Tibial nerve (tissue), 4 donors: Measurements from ENCODE around the gene SLC5A7. TPM values are rescaled to one million over a fixed set of nuclear protein-coding genes. Genes with fewer than 3 reads are reported as not detected.

Experiments used
- DNase-seq, 2 donors: peaks; one replicate each; pipeline ENCODE4 v3.0.0-alpha.2; 2019; ENCODE audit warnings: low spot score in 2 of 2
- H3K27ac ChIP-seq, 4 donors: fragments of 200-600 bp; sonication (generic) in 3 of 4; one replicate each; pipeline ENCODE4 v1.5.1; 2017 to 2019; ENCODE audit warnings: mild to moderate bottlenecking in 1 of 4
- H3K27me3 ChIP-seq, 2 donors: fragments of 200-600 bp; sonication (generic) in 1 of 2; one replicate each; pipeline versions ENCODE4 v1.5.1 to v1.6.0; 2017 to 2019
- H3K36me3 ChIP-seq, 3 donors: fragments of 200-600 bp; sonication (generic); one replicate each; pipeline ENCODE4 v1.5.1; 2018 to 2019
- H3K4me1 ChIP-seq, 4 donors: fragments of 200-600 bp; sonication (generic) in 3 of 4; one replicate each; pipeline ENCODE4 v1.5.1; 2017 to 2019
- H3K4me3 ChIP-seq, 4 donors: fragments of 200-600 bp; sonication (generic) in 3 of 4; one replicate each; pipeline ENCODE4 v1.5.1; 2017 to 2019; ENCODE audit warnings: mild to moderate bottlenecking in 1 of 4, moderate library complexity in 1 of 4
- H3K9me3 ChIP-seq, 4 donors: fragments of 200-600 bp; sonication (generic) in 3 of 4; one replicate each; pipeline ENCODE4 v1.5.1; 2017 to 2019
- CTCF ChIP-seq, 5 experiments: fragments of 200-600 bp in 3 of 5; fragments of 450-650 bp in 2 of 5; sonication (generic) in 3 of 5; IDR thresholded peaks; one replicate each; pipeline ENCODE4 v1.5.1; 2016 to 2019; ENCODE audit warnings: antibody characterized with exemption in 5 of 5, mild to moderate bottlenecking in 3 of 5, moderate library complexity in 2 of 5
- EP300 ChIP-seq, 2 donors: sonication (generic); formaldehyde crosslinking; IDR thresholded peaks; one replicate each; pipeline ENCODE4 v1.6.1; 2017; ENCODE audit warnings: antibody characterized with exemption in 2 of 2, mild to moderate bottlenecking in 1 of 2
- POLR2A ChIP-seq, 2 donors: fragments of 450-650 bp; IDR thresholded peaks; one replicate each; pipeline ENCODE4 v1.6.1; 2017; ENCODE audit warnings: antibody characterized with exemption in 2 of 2, mild to moderate bottlenecking in 2 of 2, moderate library complexity in 2 of 2
- WGBS, 2 donors: methylation state at CpG; one replicate each; pipeline ENCODE4 v1.1.5; 2018; 5-methylcytosine and 5-hydroxymethylcytosine counted together
- total RNA-seq, 4 donors: library from RNA; depleted of rRNA; stranded (reverse); fragments of >200 nt; gene quantifications; one replicate each; pipeline ENCODE4 v1.1.0, GENCODE V29; 2016

Gene SLC5A7
- total RNA-seq, 4 donors from 2014 or later, result 0.87 TPM; not detected in 3

DNA sequence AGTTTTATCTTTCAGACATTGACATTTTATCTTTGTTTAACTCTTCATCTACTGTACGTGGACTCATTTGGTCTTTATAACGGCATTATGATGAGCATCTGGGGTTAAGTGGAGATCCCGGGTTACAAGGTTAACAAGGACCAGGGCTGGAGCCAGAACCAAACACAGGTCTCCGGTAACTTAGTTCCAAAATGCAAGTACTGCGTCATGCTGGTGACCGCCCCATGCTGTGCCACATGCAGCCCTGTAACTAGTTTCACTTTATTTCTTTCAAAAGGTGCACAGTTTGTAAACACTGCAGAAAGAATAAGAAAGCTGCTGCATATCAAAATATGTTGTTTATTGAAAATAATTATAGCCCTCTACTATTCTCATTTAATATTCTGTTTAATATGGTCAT is 3.1 kb downstream of the SLC5A7 start:
- Histone ChIP-seq H3K9me3 (no peaks in the 10 kb centered on the region), H3K4me1 (peaks cover 0 to 8% (median 0%) of the 10 kb centered on the region in 4 donors), H3K27me3 (peaks cover 0 to 14% of the 10 kb centered on the region in 2 donors), H3K4me3 (no peak overlapping the region), H3K36me3 (no peaks in the 10 kb centered on the region), H3K27ac (no peak overlapping the region)
- no peak for DNase-seq
- TF ChIP-seq CTCF (IDR thresholded peaks at IDR 0.05) (no peak), POLR2A (IDR thresholded peaks at IDR 0.05) (no peak), EP300 (IDR thresholded peaks at IDR 0.05) (no peak)
- WGBS, 2 donors, result 74 to 82% methylated on average over 6 of the region's 6 CpGs

DNA sequence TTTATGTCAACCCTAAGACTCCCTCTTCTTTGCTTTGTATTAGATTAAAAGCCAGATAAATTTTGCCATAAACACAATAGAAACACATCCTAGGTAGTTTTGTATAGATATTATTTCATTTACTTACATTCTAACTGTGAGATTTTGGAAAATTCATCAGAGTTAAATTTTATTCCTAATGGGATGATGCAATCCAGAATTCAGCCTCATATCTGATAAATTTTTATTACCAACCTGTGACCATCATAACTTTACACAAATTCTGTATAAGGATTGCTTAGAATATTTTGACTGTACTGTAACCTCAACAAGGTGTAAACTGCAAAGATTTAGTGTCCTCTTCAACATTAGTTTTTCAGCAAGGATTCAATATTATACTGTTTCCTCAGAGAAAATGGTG is 4.4 kb downstream of the SLC5A7 start:
- TF ChIP-seq POLR2A (IDR thresholded peaks at IDR 0.05), result no peak
- no peak for TF ChIP-seq CTCF (IDR thresholded peaks at IDR 0.05)
- no peak for TF ChIP-seq EP300 (IDR thresholded peaks at IDR 0.05)
- DNase-seq, result no peak
- H3K27me3 ChIP-seq, result peaks cover 0 to 14% of the 10 kb centered on the region in 2 donors
- no peaks in the 10 kb centered on the region for H3K9me3 ChIP-seq
- H3K4me1 ChIP-seq, result peaks cover 0 to 8% (median 0%) of the 10 kb centered on the region in 4 donors
- H3K27ac ChIP-seq, result no peak overlapping the region
- no peaks in the 10 kb centered on the region for H3K36me3 ChIP-seq
- H3K4me3 ChIP-seq, result no peak overlapping the region

GRCh38 chr2:107992069-107992468 is 5.7 kb downstream of the SLC5A7 start:
- no peak for DNase-seq
- Histone ChIP-seq H3K27me3 (peaks cover 0 to under 1% of the 10 kb centered on the region in 2 donors), H3K27ac (no peak overlapping the region), H3K9me3 (no peaks in the 10 kb centered on the region), H3K4me3 (no peak overlapping the region), H3K36me3 (no peaks in the 10 kb centered on the region), H3K4me1 (no peaks in the 10 kb centered on the region)
- TF ChIP-seq CTCF (IDR thresholded peaks at IDR 0.05) (no peak), POLR2A (IDR thresholded peaks at IDR 0.05) (no peak)
- WGBS, 2 donors, result 84 to 96% methylated on average over 1 of the region's 1 CpG

DNA sequence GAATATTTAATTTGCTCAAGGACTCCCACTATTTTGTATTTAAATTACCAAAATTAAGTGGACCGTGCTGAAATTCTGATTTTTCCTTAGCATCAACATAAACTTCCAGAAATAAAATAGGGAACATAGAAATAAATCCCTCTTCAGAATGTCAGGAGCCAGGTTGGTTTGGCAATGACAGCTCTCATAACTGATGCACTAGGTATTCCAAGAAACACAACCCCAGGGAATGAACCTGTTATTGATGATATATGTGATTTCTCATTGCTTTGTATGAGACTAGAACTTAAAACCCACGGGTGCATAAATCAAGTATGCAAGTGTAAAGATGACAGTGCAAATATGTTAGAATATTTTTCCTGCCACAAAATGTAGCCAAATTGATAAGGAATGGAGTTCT is 12.8 kb downstream of the SLC5A7 start:
- H3K36me3 ChIP-seq, result no peaks in the 10 kb centered on the region
- H3K9me3 ChIP-seq, result no peaks in the 10 kb centered on the region
- no peak overlapping the region for H3K27ac ChIP-seq
- H3K27me3 ChIP-seq, result no peaks in the 10 kb centered on the region
- TF ChIP-seq POLR2A (IDR thresholded peaks at IDR 0.05) (no peak), EP300 (IDR thresholded peaks at IDR 0.05) (no peak), CTCF (IDR thresholded peaks at IDR 0.05) (no peak)
- 78 to 81% methylated on average over 2 of the region's 2 CpGs for WGBS, 2 donors
- no peak for DNase-seq
- no peaks in the 10 kb centered on the region for H3K4me1 ChIP-seq
- no peak overlapping the region for H3K4me3 ChIP-seq

GRCh38 chr2:108010912-108011591 is 24.7 kb downstream of the SLC5A7 start:
- Histone ChIP-seq H3K9me3 (peaks cover 0 to 21% (median 2%) of the 10 kb centered on the region in 4 donors), H3K27ac (no peak overlapping the region), H3K4me1 (no peaks in the 10 kb centered on the region), H3K36me3 (no peaks in the 10 kb centered on the region), H3K4me3 (no peak overlapping the region), H3K27me3 (no peaks in the 10 kb centered on the region)
- TF ChIP-seq CTCF (IDR thresholded peaks at IDR 0.05) (no peak), EP300 (IDR thresholded peaks at IDR 0.05) (no peak), POLR2A (IDR thresholded peaks at IDR 0.05) (no peak)
- DNase-seq, result no peak
- WGBS, 2 donors, result 86% methylated on average over 2 of the region's 2 CpGs
